Left ventricle myocardium inferior (tissue), 1 donor: ENCODE measurements around the gene LARP1B. TPM values are rescaled to one million over a fixed set of nuclear protein-coding genes. Genes with fewer than 3 reads are reported as not detected.
"Not testable (repeated sequence)": the region's sequence is repeated elsewhere in the genome, so short reads cannot be mapped to it uniquely, and the experiment has no call there.

ENCODE experiments used
- DNase-seq: peaks from one replicate; pipeline ENCODE4 v3.0.0-alpha.2; 2020
- H3K27ac ChIP-seq: fragments of 200-600 bp; replicated peaks from 2 replicates; pipeline ENCODE4 v1.8.0; 2021
- H3K27me3 ChIP-seq: fragments of 200-600 bp; 2 replicates; pipeline ENCODE4 v1.8.0; 2021; ENCODE audit warnings: low read depth
- H3K36me3 ChIP-seq: fragments of 200-600 bp; 2 replicates; pipeline ENCODE4 v1.8.0; 2021
- H3K4me1 ChIP-seq: fragments of 200-600 bp; 2 replicates; pipeline ENCODE4 v1.8.0; 2021
- H3K4me3 ChIP-seq: fragments of 200-600 bp; 2 replicates; pipeline ENCODE4 v1.8.0; 2021; ENCODE audit warnings: mild to moderate bottlenecking, moderate library complexity
- H3K9me3 ChIP-seq: fragments of 200-600 bp; replicated peaks from 2 replicates; pipeline ENCODE4 v1.8.0; 2021
- intact Hi-C: fragments of 100-400 bp; cut with micrococcal nuclease; formaldehyde crosslinking; loops from one replicate; pipeline ENCODE4 v1.11.0; 2022
- total RNA-seq: library from RNA; stranded (reverse); fragmentation: NEBNext Ultra II Directional; extraction: Animal tissue kit (Norgen Biotek cat#: 25700); gene quantifications from one replicate; pipeline ENCODE4 v1.2.1, GENCODE V29; 2021
- TF ChIP-seq, protein P1 (sequence below): fragments of 200-600 bp; IDR thresholded peaks from 2 replicates; pipeline ENCODE4 v1.8.0; 2021; ENCODE audit warnings: antibody characterized with exemption, mild to moderate bottlenecking, borderline replicate concordance
- donor health status: DM: no; HTN: yes; CAD: no; lungs with severe emphysema.

The LARP1B gene
- total RNA-seq, 1 donor from 2014 or later: 16.1 TPM

DNA sequence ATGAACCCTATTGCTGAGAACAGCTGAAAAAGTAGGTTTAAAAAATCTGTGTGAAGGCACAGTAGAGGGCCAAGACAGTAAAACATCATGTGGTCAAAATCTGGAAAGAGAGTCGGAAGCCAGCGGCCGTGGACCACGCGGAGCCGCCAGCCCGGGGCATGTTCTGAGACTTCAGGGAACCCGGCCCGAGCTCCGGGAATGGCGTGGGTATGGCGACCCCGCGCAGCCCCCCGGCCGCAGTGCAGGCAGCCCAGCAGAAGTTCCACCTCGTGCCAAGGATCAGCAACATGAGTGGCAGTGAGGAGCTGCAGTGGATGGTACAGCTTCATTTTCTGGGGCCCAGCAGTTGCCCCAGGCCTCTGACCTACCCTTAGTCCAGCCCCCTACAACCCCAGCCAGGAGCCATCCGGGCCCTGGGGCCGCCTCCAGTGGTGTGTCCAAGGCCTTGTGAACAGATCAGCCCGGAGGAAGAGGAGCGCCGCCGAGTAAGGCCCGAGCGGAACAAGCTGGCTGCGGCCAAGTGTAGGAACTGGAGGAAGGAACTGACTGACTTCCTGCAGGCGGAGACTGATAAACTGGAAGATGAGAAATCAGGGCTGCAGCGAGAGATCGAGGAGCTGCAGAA, 94.2 kb downstream of the LARP1B start:
- H3K4me3 ChIP-seq: peak overlapping the region; percentile 9
- peak; percentile 41 for DNase-seq
- peaks cover 12% of the 10 kb centered on the region for H3K4me1 ChIP-seq
- H3K36me3 ChIP-seq: peaks cover 11% of the 10 kb centered on the region
- intact Hi-C loops: no loop called here
- H3K9me3 ChIP-seq: no peaks in the 10 kb centered on the region
- H3K27ac ChIP-seq: peak overlapping the region; percentile 70
- TF ChIP-seq, protein P1, sequence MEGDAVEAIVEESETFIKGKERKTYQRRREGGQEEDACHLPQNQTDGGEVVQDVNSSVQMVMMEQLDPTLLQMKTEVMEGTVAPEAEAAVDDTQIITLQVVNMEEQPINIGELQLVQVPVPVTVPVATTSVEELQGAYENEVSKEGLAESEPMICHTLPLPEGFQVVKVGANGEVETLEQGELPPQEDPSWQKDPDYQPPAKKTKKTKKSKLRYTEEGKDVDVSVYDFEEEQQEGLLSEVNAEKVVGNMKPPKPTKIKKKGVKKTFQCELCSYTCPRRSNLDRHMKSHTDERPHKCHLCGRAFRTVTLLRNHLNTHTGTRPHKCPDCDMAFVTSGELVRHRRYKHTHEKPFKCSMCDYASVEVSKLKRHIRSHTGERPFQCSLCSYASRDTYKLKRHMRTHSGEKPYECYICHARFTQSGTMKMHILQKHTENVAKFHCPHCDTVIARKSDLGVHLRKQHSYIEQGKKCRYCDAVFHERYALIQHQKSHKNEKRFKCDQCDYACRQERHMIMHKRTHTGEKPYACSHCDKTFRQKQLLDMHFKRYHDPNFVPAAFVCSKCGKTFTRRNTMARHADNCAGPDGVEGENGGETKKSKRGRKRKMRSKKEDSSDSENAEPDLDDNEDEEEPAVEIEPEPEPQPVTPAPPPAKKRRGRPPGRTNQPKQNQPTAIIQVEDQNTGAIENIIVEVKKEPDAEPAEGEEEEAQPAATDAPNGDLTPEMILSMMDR: no peak
- H3K27me3 ChIP-seq: no peaks in the 10 kb centered on the region

DNA sequence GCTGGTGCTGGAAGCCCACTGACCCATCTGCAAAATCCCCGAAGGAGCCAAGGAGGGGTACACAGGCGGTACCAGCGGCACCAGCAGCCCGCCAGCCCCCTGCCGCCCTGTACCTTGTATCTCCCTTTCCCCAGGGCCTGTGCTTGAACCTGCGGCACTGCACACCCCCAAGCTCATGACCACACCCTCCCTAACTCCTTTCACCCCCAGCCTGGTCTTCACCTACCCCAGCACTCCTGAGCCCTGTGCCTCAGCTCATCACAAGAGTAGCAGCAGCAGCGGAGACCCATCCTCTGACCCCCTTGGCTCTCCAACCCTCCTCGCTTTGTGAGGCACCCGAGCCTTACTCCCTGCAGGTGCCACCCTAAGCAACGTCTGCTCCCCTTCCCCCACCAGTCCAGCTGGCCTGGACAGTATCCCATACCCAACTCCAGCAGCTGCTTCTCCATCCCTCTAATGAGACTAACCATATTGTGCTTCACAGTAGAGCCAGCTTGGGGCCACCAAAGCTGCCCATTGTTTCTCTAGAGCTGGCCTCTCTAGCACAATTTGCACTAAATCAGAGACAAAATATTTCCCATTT, 94.9 kb downstream of the LARP1B start:
- Histone ChIP-seq H3K27ac (peak overlapping the region; percentile 70), H3K4me1 (peaks cover 17% of the 10 kb centered on the region), H3K4me3 (peak overlapping the region; percentile 9), H3K9me3 (no peaks in the 10 kb centered on the region), H3K27me3 (no peaks in the 10 kb centered on the region), H3K36me3 (peaks cover 11% of the 10 kb centered on the region)
- TF ChIP-seq, protein P1: no peak
- intact Hi-C loops: no loop called here
- no peak for DNase-seq

DNA sequence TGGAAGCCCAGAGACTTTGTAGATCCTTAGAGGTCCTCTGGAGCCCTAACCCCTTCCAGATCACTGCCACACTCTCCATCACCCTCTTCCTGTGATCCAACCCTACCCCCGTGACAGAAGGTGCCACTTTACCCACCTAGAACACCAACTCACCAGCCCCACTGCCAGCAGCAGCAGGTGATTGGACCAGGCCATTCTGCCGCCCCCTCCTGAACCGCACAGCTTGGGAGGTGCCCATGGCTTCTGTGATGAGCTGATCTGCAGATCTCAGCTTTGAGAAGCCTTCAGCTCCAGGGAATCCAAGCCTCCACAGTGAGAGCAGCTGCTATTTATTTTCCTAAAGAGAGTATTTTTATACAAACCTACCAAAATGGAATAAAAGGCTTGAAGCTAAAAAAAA, 95.4 kb downstream of the LARP1B start:
- DNase-seq, intact Hi-C loops, H3K4me3 ChIP-seq, H3K27me3 ChIP-seq, H3K9me3 ChIP-seq: not testable (repeated sequence)
- peak overlapping the region; percentile 70 for H3K27ac ChIP-seq
- H3K36me3 ChIP-seq: peaks cover 11% of the 10 kb centered on the region
- H3K4me1 ChIP-seq: peaks cover 20% of the 10 kb centered on the region

DNA sequence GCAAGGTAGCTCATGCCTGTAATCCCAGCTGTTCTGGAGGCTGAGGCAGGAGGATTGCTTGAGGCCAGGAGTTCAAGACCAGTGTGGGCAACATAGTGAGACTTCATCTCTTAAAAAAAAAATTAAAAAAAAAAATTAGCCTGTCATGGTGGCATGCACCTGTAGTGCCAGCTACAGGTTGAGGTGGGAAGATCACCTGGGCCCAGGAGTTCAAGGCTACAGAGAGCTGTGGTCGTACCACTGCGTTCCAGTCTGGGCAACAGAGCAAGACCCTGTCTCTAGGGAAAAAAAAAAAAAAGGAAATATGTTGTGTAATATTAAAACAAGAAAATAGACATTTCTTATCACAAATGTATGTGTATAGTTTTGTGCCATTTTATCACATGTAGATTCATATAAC, 97.8 kb downstream of the LARP1B start:
- Histone ChIP-seq H3K4me3 (no peak overlapping the region), H3K27ac (no peak overlapping the region), H3K4me1 (peaks cover 20% of the 10 kb centered on the region), H3K27me3 (no peaks in the 10 kb centered on the region), H3K9me3 (no peaks in the 10 kb centered on the region), H3K36me3 (peaks cover 11% of the 10 kb centered on the region)
- TF ChIP-seq, protein P1: no peak
- no peak for DNase-seq
- intact Hi-C loops: no loop called here

DNA sequence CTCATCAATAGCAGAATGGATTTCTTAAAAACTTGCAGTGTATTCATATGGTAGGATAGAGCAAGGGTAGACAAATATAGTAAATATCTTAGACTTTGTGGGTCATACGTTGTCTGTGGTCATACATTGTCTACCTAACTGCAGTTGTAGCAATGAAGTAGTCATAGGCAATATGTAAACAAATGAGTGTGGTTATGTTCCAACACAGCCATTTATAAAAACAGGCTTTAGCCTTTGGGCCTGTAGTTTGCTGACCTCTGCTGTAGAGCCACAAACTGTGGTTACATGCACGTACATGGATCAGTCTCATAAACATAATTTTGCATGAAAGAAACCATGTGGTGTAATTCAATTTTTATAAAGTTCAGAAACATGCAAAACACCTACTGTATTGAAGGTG, 98.9 kb downstream of the LARP1B start:
- no peak for DNase-seq
- TF ChIP-seq, protein P1: no peak
- H3K27me3 ChIP-seq: no peaks in the 10 kb centered on the region
- H3K4me1 ChIP-seq: peaks cover 16% of the 10 kb centered on the region
- intact Hi-C loops: no loop called here
- H3K4me3 ChIP-seq: no peak overlapping the region
- H3K27ac ChIP-seq: no peak overlapping the region
- no peaks in the 10 kb centered on the region for H3K9me3 ChIP-seq
- peaks cover 11% of the 10 kb centered on the region for H3K36me3 ChIP-seq

DNA sequence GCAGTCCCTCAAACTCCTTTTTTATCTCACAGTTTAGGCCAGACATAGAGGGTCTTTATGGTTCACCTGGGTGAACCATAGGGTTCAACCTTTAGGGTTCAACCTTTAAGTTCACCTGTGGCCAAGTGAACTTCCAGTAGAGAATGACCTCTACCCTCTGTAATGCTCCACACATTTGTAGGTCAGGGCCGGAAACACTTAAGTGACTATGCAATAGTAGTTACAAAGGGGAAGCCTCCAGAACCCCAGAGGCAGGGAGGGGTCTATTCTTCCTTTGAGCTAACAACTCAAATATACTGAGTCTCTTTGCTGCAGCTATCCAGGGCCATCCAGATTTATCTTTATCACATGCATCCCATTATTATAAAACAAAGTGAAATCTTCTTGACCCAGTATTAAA, 100.0 kb downstream of the LARP1B start:
- H3K9me3 ChIP-seq: no peaks in the 10 kb centered on the region
- H3K27me3 ChIP-seq: no peaks in the 10 kb centered on the region
- H3K36me3 ChIP-seq: peaks cover 1% of the 10 kb centered on the region
- H3K4me1 ChIP-seq: peaks cover 11% of the 10 kb centered on the region
- intact Hi-C loops: no loop called here
- no peak for DNase-seq
- no peak overlapping the region for H3K27ac ChIP-seq
- TF ChIP-seq, protein P1: no peak
- H3K4me3 ChIP-seq: no peak overlapping the region
